Dermis blood vessel endothelial cell (primary cell): Measurements from ENCODE around the gene LRFN4. TPM values are rescaled to one million over a fixed set of nuclear protein-coding genes. Genes with fewer than 3 reads are reported as not detected.
"Not testable (repeated sequence)": the region's sequence is repeated elsewhere in the genome, so short reads cannot be mapped to it uniquely, and the experiment has no call there.

ENCODE experiments used
- DNase-seq: peaks from one replicate; pipeline ENCODE4 v3.0.0; 2010
- total RNA-seq: library from RNA; depleted of rRNA; stranded (reverse); fragments of >200 nt; gene quantifications from 2 replicates; pipeline ENCODE4 v1.2.3, GENCODE V29; 2014

Gene LRFN4
- 30.8 and 33.3 TPM in 2 replicates for total RNA-seq

GRCh38 chr11:66856496-66857233 lies at the start of gene LRFN4:
LRFN4 (plus strand) TSS chr11:66857064; CDS start chr11:66857745, 681 bp downstream.
- peak; percentile 59 for DNase-seq

GRCh38 chr11:66809592-66809991 lies 47.3 kb upstream of the LRFN4 start:
- DNase-seq: no peak

GRCh38 chr11:66810576-66811185 lies 46.2 kb upstream of the LRFN4 start:
- DNase-seq: no peak

GRCh38 chr11:66814678-66815077 lies 42.2 kb upstream of the LRFN4 start:
- no peak for DNase-seq

GRCh38 chr11:66815646-66816045 lies 41.2 kb upstream of the LRFN4 start:
- DNase-seq: peak; percentile 54

GRCh38 chr11:66818231-66818955 lies 38.5 kb upstream of the LRFN4 start:
- no peak for DNase-seq

- no peak for DNase-seq
Observed at GRCh38 chr11:66820381-66820780, 36.5 kb upstream of the LRFN4 start.

GRCh38 chr11:66820901-66821300 lies 36.0 kb upstream of the LRFN4 start:
- no peak for DNase-seq

- DNase-seq: no peak
Observed at GRCh38 chr11:66823700-66824099, 33.2 kb upstream of the LRFN4 start.

GRCh38 chr11:66824573-66824972 lies 32.3 kb upstream of the LRFN4 start:
- DNase-seq: not testable (repeated sequence)

GRCh38 chr11:66834539-66834845 lies 22.4 kb upstream of the LRFN4 start:
- no peak for DNase-seq

GRCh38 chr11:66834943-66835342 lies 21.9 kb upstream of the LRFN4 start:
- DNase-seq: no peak

GRCh38 chr11:66835768-66836405 lies 21.0 kb upstream of the LRFN4 start:
- DNase-seq: no peak

GRCh38 chr11:66840317-66841091 lies 16.4 kb upstream of the LRFN4 start:
- DNase-seq: no peak

- no peak for DNase-seq
Observed at GRCh38 chr11:66841861-66842260, 15.0 kb upstream of the LRFN4 start.

- no peak for DNase-seq
Observed at GRCh38 chr11:66842501-66842895, 14.4 kb upstream of the LRFN4 start.

GRCh38 chr11:66842896-66843775 lies 13.7 kb upstream of the LRFN4 start, which contains the start of gene RCE1:
RCE1 (plus strand) TSS chr11:66843441; CDS start chr11:66843456, 15 bp downstream.
- peak; percentile 94 for DNase-seq

GRCh38 chr11:66843776-66844495 lies 12.9 kb upstream of the LRFN4 start:
- no peak for DNase-seq

- DNase-seq: no peak
Observed at GRCh38 chr11:66844496-66845142, 12.2 kb upstream of the LRFN4 start.
